ENCODE data around the gene DMP1.
"Not testable (repeated sequence)": the region's sequence is repeated elsewhere in the genome, so short reads cannot be mapped to it uniquely, and the experiment has no call there.

DMP1 gene

GRCh38 chr4:87680271-87680670, 30.2 kb downstream of the DMP1 start:
- DNase-seq (ENCODE audit: low read depth): no peak

- DNase-seq (ENCODE audit: low read depth): no peak
These were observed 38.2 kb downstream of the DMP1 start for GRCh38 chr4:87688316-87688715.

GRCh38 chr4:87690947-87691346, 40.9 kb downstream of the DMP1 start:
- not testable (repeated sequence) for DNase-seq (ENCODE audit: low read depth)

DNA sequence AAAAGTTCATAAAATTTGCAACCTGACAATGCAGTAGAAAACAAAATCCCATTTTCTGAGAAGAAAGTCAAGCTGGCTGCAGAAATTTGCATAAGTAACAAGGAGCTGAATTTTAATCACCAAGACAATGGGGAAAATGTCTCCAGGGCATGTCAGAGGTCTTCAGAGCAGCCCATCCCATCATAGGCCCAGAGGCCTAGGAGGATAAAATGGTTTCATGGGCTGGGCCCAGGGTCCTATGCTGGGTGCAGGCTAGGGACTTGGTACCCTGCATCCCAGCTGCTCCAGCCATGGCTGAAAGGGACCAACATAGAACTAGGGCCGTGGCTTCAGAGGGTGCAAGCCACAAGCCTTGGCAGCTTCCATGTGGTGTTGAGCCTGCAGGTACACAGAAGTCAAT, 42.0 kb downstream of the DMP1 start:
- DNase-seq (ENCODE audit: low read depth): not testable (repeated sequence)

GRCh38 chr4:87697272-87697671, 47.2 kb downstream of the DMP1 start:
- no peak for DNase-seq (ENCODE audit: low read depth)

DNA sequence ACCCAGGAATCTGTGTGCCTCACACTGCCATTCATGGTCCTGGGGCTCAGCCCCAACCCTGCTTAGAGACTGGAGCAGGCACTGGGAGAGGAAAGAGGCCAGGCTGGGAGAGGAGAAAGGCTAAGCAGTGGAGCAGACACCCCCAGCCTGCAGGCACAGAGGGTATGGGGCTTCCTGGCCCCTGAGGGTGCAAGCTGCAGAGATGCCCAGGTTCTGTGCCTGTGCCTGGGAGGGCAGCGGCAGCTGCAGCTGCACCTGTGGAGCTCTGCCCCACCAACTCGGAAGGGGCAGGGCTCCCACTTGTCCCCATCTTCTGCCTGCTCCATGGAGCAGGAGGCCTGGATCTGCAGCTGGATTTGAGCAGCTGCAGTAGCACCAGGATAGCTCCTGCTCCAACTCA, 47.9 kb downstream of the DMP1 start:
- DNase-seq (ENCODE audit: low read depth): no peak

DNA sequence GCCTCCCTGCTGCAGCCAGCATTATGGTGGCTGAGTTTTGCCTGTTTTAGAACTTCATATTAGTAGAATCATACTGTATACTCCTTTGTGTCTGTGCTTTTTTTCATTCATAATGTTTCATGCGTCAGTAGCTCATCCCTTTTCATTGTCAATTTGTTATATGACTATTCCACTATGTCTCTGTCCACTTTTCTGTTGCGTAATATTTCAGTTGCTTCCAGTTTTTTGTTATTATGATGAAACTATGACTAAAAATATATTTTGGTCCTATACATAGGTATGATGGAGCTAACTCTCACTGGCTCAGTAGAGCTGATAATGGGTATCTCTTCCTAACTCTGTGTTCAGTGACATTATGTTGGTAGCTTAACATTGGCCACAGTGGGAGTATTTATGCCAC, 48.3 kb downstream of the DMP1 start:
- no peak for DNase-seq (ENCODE audit: low read depth)

DNA sequence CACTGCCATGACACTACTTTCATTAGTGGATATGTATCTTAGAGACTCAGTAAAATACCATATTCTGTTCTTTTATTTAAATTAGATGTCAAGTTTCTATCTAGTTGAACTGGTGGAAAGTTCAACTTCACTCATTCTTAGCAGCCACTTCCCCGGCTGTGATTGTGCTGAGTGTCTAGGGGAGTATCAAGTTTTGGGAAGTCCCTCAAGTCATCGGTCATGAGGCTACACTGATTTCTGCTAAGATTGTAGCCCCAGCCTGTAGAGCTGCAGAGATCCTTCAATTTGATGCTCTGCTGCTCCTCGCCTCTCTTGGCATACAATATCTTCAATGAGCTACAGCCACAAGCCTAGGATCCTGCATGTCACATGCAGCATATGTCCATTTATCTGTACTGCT, 53.9 kb downstream of the DMP1 start:
- DNase-seq (ENCODE audit: low read depth): no peak

GRCh38 chr4:87707279-87707918, 57.3 kb downstream of the DMP1 start:
- DNase-seq (ENCODE audit: low read depth): no peak
